Kasumi-1 (cell line): ENCODE data around the gene PPL.
"Not testable (repeated sequence)": the region's sequence is repeated elsewhere in the genome, so short reads cannot be mapped to it uniquely, and the experiment has no call there.

Experiments
- DNase-seq, 2 experiments: peaks; one replicate each; lab custom pipeline; 2025; lab: John Stamatoyannopoulos, UW

The PPL gene

DNA sequence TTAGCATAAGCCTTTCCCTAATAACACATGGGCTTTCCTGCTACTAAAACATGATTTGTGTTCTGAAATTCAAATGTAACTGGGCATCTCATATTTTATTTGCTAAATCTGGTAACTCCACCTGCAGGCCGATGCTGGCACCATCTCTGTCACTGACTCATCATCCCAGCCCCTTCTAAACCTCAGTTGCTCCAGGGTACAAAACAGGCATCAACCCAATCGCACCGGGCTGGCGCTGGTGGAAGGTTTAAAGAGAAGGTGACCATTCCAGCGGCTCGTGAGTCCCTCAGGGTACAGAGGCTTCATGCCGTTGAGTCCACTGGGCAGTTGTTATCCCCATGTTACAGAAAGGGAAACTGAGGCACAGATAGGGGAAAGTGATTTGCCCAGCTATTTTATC lies 27.1 kb downstream of the PPL start:
- no peak for DNase-seq

DNA sequence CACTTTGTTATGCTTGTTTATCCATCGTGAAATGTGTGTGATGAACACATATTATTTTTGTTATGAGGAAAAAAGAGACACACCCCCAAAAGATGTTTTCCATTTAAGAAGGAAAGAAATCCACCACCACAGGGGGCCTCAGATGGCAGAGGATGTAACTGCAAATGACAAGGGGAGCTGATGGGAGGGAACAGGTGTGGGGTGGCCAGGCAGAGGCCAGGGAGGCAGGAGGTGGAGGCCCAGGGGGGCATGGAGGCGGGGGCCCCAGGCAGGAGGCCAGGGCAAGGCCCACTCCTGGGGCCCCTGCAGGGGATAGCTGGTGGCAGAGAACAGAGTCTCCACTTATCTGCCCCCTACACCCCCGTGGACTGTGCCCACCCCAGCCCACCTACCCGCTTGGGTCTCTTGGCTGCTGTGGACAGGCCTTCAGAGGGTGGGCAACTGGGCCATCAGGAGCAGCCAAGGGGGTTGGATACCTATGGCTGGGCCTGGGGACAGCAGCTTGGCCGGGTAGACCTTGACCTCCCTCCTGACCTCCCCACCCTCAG lies 28.0 kb downstream of the PPL start:
- DNase-seq = no peak

DNA sequence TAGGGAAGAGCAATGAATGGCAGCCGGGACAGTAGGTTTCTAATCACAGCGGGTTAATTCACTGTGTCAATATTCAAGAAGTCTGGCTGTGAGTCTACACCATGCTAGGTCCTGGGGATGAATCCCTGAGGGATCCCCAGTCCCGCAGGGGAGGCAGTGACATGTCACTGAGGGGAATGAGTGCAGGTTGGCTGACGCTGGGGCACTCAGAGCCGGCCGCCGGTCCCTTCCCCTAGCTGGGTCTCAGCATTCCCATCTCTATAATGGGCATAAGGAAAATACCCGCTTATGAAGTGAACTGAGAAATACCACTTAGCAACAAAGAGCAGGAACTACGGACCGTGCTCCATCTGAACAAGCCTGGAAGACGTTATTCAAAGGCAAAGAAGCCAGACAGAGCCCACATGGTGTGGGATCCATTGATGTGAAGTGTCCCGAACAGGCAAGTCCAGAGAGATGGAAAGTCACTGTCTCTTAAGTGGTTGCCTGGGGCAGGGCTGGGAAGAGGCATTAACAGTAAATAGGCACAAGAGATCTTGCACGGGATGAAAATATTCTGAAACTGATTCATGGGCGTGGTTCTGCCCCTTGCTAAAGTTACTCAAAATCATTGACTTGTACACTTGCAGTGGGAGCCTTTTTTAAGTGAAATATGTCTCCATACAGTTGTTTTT lies 31.9 kb downstream of the PPL start:
- no peak for DNase-seq

DNA sequence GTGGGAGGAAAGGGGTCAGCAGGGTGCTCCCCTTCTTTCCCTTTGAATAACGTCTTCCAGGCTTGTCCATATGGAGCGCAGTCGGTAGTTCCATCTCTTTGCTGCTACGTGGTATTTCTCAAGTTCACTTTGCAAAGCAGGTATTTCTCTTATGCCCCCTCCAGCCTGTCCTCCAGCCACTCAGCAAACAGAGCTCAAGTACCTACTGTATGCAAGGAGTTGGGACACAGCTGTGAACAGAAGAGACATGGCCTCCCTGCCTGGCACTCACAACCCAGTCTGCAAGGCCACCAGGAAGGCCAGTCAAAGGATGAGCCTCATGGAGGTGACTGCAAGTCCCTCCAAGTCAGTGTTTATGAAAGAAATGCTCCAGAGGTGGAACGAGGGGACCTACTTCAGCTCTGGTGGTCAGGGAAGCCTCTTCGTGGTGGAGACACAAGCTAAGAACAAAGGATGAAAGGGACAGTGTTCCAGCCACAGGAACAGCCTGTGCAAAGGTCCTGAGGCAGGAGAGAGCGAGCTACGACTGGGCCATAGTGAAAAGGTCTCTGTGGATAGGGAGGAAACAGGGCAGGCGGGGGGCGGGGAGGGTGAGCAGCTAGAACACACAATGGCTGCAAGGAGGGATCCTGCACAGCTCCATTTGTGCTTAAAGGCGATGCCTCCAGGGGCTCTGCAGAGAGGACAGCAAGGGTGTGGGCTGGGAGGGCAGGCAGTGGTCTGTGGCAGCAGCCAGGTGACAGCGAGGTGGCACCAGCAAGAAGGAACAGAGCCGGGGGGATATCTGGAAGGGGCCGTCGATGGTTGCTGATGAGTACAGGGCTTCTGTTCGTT lies 32.6 kb downstream of the PPL start:
- no peak for DNase-seq

DNA sequence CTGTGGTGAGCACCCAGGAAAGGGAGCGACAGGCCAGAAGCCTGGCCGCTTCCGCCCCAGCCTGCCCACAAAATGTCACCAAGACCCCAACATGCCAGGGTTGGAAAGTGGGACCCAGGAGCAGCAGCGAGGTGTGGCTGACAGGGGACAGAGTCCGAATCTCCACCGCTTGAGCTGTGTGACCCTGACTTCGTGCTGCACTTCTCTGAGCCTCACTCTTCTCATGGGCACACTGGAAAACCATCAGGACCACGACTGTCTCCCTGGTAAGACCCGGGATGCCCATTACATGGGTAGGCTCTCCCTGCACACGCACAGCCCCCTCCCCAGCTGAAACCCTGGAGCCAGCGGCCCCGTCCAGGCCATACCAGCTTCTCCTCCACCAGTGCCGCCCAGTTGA lies 34.9 kb downstream of the PPL start:
- DNase-seq = no peak

DNA sequence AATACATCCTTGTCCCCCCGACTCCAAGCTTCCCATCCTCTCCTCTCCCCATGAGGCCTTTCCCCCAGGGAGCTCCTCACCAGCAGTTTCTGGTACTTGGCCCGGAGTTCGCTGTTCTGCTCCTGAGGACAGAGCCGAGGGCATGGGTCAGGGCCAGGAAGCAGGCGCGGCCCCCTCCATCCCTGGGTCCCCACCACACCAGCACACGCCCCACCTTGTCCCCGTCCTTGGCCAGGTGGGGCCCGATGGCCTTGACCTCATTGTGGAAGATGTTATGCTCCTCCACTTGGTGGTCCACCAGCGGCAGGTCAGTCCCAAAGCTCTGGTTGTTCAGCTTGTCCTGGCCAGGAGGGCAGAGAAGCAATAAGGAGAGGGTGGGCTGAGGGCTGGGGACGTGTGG lies 36.2 kb downstream of the PPL start:
- DNase-seq = no peak

DNA sequence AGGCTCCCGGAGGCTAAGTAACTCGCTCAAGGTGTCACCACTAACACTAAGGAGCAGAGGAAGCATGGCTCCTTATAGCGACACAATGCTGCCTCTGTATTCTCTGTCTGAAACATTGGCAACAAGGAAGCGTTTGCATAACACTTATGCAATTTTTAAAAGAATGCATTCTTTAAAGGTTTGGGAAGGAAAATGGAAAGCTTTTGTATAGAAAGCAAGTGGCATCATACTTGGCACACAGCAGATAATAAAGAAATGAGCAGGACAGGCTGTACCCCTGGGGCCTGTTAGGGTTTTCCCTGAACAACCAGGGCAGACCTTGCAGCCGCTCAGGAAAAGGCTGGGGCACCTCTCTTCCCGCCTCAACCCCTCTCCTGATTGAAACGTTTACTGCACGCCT lies 36.9 kb downstream of the PPL start:
- no peak for DNase-seq

DNA sequence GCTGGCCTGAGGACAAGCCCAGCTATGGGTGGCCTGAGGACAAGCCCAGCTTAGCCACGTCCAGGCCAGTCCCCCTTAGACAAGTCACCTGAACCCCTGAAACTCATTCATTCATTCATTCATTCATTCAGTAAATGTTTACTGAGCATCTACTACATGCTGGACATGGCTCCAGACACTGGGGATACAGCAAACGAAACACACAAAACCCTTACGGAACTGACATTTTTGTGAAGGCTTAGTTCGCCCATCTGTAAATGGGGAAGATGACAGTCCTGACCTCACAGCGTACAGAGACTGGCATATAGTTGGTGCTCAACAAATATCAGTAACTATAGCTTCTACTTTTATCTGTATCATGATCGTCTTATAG lies 37.5 kb downstream of the PPL start:
- DNase-seq = no peak

DNA sequence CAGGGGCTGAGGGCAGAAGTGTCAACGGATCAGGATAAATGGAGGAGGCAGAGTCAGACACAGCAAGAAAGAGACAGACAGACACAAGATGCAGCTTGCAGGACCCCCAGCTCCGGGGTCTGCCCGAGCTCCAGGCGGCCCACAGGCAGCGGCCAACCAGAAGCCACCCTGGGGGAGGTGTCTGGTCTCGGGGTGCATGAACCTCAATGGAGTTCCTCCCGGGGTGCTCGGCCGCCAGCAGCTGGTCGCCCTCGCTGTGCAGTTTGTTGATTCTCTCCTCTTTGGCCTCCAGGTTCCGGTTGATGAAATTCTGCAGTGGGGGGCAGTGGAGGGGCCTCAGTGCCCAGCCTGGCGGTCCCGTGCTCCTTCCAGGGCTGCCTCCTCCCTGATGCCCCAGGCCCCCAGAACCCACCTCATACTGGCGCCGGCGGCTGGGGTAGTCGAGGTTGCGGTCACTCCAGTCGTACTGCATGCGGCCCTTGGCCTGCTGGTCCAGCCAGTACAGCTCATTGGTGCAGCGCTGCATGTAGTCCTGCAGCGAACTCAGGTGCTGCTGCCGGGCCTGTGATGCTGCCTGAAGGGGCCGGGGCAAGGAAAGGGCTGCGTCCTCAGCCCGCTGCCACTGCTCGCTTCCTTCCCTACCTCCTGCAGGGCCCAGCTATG lies 38.0 kb downstream of the PPL start:
- DNase-seq = no peak

DNA sequence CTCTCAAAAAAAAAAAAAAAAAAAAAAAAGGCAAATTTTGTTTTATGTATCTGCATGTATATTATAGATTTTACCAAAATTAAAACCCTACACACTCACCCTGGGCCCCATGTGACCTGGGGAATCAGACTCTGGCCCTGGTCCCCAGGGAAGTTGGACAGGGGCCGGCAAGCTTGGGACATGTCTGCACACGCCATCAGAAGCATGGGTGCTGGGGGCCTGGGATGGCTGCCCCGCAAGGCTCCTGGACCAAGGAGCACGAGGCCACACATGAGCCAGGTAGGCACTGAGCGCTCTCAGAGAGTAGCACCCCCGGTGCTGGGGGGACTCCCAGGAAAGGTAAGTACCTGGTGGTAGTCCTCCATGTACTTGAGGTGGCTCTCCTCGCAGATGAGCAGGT lies 39.6 kb downstream of the PPL start:
- no peak for DNase-seq

DNA sequence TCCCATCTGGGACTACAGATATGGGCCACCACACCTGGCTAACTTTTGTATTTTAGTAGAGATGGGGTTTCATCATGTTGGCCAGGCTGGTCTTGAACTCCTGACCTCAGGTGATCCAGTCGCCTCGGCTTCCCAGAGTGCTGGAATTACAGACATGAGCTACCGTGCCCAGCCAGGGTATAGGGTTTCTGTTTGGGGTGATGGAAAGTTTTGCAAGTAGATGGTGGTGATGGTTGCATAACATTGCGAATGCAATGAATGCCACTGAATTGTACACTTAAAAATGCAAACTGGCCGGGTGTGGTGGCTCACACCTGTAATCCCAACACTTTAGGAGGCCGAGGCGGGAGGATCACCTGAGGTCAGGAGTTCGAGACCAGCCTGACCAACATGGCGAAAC lies 40.2 kb downstream of the PPL start:
- not testable (repeated sequence) for DNase-seq

DNA sequence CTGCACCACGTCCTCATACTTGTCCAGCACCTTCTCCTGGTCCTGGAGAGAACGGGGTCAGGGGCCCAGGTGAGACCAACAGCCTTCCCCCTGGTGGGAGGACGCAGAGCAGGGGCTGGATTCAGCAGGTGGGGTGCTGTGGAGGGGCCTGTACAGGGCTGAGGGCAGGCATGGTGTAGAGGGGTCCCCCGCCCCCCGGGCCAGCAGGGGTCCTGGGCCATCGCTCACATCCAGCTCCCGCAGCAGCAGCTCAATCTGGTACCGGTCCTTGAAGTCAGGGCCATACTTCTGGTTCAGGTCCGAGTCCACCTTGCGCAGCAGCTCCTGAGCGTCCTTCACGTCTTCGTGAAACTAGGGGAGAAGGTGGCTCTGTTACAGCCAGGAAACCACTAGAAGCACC lies 41.6 kb downstream of the PPL start:
- DNase-seq = no peak

DNA sequence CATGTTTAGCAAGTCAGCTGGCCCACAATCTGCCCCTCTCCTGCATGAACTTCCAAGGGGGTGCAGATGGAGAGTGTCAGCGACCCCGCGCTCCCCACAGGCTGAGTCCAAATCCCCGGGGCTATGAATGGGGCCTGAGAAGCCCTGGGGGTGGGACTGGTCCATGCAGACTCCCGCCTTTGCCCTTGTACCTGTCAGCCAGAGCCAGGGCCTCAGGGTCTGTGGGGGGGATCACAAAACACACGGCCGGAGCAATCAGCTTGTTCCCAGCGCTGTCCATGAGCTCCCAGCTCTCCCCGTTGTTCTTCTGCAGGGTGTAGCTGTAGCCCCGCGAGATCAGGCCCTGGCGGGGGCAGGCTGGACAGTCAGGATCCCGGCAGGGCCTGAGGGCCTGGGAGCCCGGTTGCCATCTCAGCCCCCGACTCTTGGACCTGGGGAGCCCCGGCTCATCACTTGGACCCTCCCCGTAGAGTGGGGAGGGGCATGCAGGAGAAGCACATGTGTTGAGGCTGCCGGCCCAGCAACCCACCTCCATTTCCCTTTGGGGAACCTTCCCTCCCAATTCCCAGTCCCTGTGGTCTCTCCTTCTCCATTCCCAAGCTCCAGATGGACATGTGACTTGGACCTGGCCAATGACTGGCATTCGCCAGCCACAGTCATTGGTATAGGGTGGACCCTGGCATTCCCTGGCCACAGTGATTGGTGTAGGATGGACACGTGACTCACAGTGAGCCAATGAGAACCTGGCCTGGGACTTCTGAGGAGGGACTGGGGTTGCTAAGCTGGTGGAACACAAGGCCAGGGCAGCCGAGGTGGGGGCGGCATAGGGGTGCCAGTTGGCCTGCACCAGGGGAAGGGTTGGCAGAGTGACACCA lies 42.4 kb downstream of the PPL start:
- no peak for DNase-seq

DNA sequence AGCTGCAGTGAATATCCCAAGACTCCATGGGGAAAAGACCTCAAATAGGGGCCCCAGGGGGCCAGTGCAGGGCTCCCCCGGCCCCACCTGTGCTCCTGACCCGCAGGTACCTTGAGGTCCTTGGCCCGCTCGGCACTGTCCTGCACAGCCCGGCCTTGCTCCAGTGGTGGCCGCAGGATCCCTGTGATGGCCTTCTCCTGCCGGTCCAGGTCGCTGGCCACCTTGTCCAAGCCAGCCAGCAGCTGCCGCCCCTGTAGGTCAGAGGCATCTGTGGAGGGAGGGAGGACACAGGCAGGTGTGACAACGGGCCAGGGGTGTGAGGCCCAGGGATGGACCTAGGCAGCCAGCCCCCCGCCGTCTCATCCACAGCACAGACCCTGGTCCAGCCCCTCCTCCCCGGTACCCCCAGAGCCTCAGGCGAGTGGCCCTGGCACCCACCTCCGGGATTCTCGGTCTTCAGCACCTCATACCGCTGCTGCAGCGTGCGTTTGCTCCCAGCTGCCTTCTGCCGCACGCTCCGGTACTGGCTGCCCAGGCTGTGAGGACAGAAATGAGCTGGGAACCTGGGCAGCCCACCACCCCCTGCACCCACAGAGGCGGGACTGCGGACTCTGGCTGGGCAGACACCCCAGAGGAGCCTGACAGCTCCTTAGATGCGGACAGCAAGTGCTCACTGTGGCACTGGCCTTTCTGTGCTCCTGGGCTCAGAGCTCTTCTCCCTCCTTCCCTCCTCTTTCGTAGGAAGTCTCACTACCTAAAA lies 43.7 kb downstream of the PPL start:
- no peak for DNase-seq

DNA sequence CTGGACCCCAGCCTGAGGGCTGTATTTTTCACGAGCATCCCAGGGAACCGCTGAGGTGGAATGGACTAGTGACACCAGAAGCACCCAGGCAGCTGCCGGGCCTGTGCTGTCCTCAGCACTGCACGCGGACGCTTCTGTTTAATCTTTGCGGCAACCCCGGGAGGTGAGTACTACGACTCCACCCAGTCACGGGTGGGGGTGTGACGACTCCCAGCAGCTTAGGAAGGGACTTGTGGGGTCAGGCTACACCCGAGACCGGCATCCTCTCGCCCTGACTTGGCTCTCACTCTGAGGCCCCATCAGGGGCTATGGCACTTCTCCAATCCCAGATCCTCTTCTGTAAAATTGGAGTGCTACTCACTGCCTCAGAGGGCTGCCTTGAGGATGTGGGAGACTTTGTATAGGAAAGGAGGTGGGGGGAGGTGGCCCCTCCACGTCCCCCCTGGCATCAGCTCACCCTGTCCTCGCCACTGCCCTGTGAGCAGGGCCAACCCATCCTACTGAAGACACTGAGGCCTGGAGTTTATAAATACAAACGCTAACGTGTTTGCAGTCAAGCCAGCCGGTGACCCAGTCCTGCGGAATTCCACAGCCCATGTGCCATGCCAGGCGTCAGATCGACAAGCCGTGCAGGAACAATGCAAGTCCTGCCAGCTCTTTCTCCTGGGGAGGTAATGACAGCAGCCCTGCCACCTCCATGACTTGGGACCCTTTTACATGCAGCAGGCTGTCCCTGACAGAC lies 44.4 kb downstream of the PPL start:
- no peak for DNase-seq

DNA sequence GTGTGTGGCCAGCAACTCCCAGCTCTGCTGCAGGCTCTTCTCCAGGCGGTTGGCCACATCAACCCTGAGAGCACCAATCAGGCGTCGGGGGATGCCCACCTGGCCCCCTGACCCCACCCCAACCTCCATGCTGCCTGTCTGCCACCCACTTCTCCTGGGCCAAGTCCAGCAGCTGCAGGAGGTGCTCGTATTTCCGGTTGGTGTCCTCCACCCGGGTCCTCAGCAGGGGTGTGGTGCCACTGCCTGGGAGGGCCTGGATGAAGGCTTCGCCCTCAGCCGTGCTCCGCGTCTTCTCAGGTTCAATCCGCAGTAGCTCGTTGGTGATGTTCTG lies 45.1 kb downstream of the PPL start:
- DNase-seq = no peak

DNA sequence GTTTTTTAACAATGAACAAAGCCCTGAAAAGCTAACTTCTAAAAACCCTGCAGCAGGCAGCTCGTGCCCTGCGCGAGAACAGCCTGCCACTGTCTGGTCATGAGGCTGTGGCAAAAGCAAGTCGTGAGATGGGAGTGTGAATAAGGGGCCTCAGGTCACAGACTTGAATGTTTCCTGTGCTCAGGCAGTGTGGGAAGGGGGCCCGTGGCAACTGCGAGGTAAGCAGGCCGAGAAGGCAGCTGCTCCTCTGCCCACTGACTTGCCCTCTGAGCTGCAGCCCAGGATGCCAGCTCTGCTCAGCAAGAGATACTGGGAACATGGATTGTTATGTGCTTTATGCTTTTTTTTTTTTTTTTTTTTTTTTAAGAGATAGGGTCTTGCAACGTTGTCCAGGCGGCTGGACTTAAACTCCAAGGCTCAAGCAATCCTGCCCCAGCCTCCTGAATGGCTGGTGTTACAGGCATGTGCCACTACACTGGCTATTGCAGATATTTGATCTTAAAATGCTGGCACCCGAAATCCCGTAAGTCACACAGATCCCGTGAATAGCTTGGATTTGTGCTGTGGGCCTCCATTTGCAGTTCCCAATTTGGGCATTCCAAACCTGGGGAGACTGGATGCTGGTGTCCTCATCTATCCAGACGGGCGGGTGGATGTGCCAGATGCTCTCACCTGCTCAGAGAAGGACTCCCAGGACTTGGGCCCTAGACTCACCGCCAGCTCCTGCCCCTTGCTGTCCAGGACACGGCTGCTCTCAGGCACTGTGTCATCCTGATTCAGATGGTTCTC lies 45.7 kb downstream of the PPL start:
- no peak for DNase-seq

DNA sequence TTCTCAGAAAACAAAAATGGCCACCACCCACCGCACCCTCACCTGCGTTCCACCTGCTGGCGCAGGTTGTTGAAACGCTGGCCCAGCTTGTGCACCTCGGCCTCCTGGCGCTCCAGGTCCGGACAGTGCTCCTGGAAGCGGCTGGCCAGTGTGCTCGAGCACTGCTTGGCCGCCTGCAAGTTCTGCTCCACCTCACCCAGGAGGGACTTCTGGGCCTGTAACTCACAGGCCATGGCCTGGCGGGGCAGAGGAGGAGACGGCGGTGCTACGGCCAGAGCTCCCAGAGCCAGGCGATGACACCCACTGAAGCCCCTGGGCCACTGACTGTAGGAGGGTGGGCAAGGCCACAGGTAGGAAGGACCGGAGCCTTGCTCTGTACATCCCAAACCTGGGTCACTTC lies 46.3 kb downstream of the PPL start:
- DNase-seq = no peak

DNA sequence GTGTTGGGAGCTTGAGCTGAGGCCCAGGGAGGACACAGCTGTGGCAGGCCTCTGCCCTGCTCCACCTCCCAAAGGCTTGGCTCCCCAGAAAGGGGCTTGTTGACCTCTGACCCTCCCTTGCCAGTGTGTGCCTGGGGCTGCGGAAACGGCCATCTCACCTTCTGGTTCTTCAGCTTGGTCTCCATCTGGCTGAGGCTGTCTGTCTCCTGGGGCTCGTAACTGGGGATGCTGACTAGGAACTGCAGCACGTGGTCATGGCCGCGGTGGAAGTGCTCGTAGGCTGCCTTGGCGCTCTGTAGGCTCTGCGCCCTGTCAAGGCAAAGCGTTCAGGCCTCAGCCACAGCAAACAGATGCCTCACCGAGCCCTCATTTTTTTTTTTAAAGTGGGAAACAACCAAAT lies 46.9 kb downstream of the PPL start:
- no peak for DNase-seq
